H9 (cell line): ENCODE data around the gene SAXO1. TPM values are rescaled to one million over a fixed set of nuclear protein-coding genes. Genes with fewer than 3 reads are reported as not detected.

Source experiments
- DNase-seq: peaks from one replicate; pipeline ENCODE4 v3.0.0-alpha.2; 2017
- H2AFZ ChIP-seq: one replicate; pipeline ENCODE4 v1.6.1; 2013; ENCODE audit warnings: mild to moderate bottlenecking, low read length, control low read depth, moderate library complexity
- H2AK5ac ChIP-seq: 2 replicates; pipeline ENCODE4 v1.6.1; 2013; ENCODE audit warnings: low read length, control low read depth, mixed read lengths; ENCODE audit not compliant: insufficient read length
- H2BK120ac ChIP-seq: one replicate; pipeline ENCODE4 v1.6.1; 2013; ENCODE audit warnings: low read depth, mild to moderate bottlenecking, low read length, control low read depth, inconsistent platforms; ENCODE audit not compliant: poor library complexity, severe bottlenecking
- H2BK12ac ChIP-seq: 2 replicates; pipeline ENCODE4 v1.6.1; 2013; ENCODE audit warnings: low read length, control low read depth, mixed read lengths, low read depth; ENCODE audit not compliant: insufficient read length
- H2BK15ac ChIP-seq: 2 replicates; pipeline ENCODE4 v1.6.1; 2013; ENCODE audit warnings: low read depth, low read length, control low read depth
- H2BK20ac ChIP-seq: one replicate; pipeline ENCODE4 v1.6.1; 2013; ENCODE audit warnings: low read depth, mild to moderate bottlenecking, low read length, control low read depth, inconsistent platforms; ENCODE audit not compliant: poor library complexity, severe bottlenecking
- H2BK5ac ChIP-seq: 2 replicates; pipeline ENCODE4 v1.6.1; 2013; ENCODE audit warnings: low read length, control low read depth, mixed read lengths; ENCODE audit not compliant: insufficient read length
- H3K14ac ChIP-seq: 2 replicates; pipeline ENCODE4 v1.6.1; 2013; ENCODE audit warnings: low read length, control low read depth; ENCODE audit not compliant: insufficient read depth
- H3K18ac ChIP-seq: 2 replicates; pipeline ENCODE4 v1.6.1; 2013; ENCODE audit warnings: low read depth, mild to moderate bottlenecking, mixed read lengths, low read length, control low read depth; ENCODE audit not compliant: insufficient read length
- H3K23ac ChIP-seq: 2 replicates; pipeline ENCODE4 v1.6.1; 2013; ENCODE audit warnings: low read length, control low read depth, mixed read lengths, low read depth; ENCODE audit not compliant: insufficient read length
- H3K23me2 ChIP-seq: 2 replicates; pipeline ENCODE4 v1.6.1; 2013; ENCODE audit warnings: low read depth, mild to moderate bottlenecking, mixed read lengths, low read length, control low read depth; ENCODE audit not compliant: insufficient read length, poor library complexity, severe bottlenecking
- H3K27ac ChIP-seq: 2 replicates; pipeline ENCODE4 v1.5.1; 2013; ENCODE audit warnings: low read length, control low read depth, mixed read lengths, low read depth; ENCODE audit not compliant: insufficient read length
- H3K27me3 ChIP-seq: 2 replicates; pipeline ENCODE4 v1.6.1; 2013; ENCODE audit warnings: low read length, control low read depth, inconsistent platforms; ENCODE audit not compliant: insufficient read depth
- H3K4ac ChIP-seq: 2 replicates; pipeline ENCODE4 v1.6.1; 2013; ENCODE audit warnings: low read depth, mild to moderate bottlenecking, control low read depth, inconsistent platforms, low read length, moderate library complexity
- H3K4me1 ChIP-seq: 2 replicates; pipeline ENCODE4 v1.6.1; 2013; ENCODE audit warnings: low read length, control low read depth, inconsistent platforms; ENCODE audit not compliant: insufficient read depth
- H3K4me2 ChIP-seq: 2 replicates; pipeline ENCODE4 v1.6.1; 2013; ENCODE audit warnings: low read length, control low read depth, mixed read lengths; ENCODE audit not compliant: insufficient read length, insufficient read depth
- H3K56ac ChIP-seq: 2 replicates; pipeline ENCODE4 v1.6.1; 2013; ENCODE audit warnings: low read depth, mild to moderate bottlenecking, mixed read lengths, low read length, control low read depth; ENCODE audit not compliant: insufficient read length
- H3K79me1 ChIP-seq: 2 replicates; pipeline ENCODE4 v1.6.1; 2013; ENCODE audit warnings: low read depth, mild to moderate bottlenecking, moderate library complexity, low read length, control low read depth, inconsistent platforms; ENCODE audit not compliant: insufficient read depth, poor library complexity, severe bottlenecking
- H3K79me2 ChIP-seq: 2 replicates; pipeline ENCODE4 v1.6.1; 2013; ENCODE audit warnings: low read length, control low read depth, inconsistent platforms; ENCODE audit not compliant: insufficient read depth
- H3K9ac ChIP-seq: 2 replicates; pipeline ENCODE4 v1.6.1; 2013; ENCODE audit warnings: low read length, control low read depth, mixed read lengths; ENCODE audit not compliant: insufficient read length; ENCODE audit errors: extremely low read depth
- H3K9me3 ChIP-seq: one replicate; pipeline ENCODE4 v1.6.1; 2013; ENCODE audit warnings: low read depth, low read length, inconsistent platforms; ENCODE audit not compliant: control insufficient read depth
- H3T11ph ChIP-seq: one replicate; pipeline ENCODE4 v1.6.1; 2013; ENCODE audit warnings: mild to moderate bottlenecking, low read length, control low read depth, inconsistent platforms
- H4K20me1 ChIP-seq: one replicate; pipeline ENCODE4 v1.6.1; 2013; ENCODE audit not compliant: control insufficient read depth, insufficient read length, insufficient read depth
- H4K5ac ChIP-seq: 2 replicates; pipeline ENCODE4 v1.6.1; 2013; ENCODE audit warnings: low read depth, mild to moderate bottlenecking, mixed read lengths, low read length, control low read depth; ENCODE audit not compliant: insufficient read length
- H4K8ac ChIP-seq: replicated peaks from 2 replicates; pipeline ENCODE4 v1.6.1; 2013; ENCODE audit warnings: low read length, control low read depth, mixed read lengths, low read depth; ENCODE audit not compliant: insufficient read length
- H4K91ac ChIP-seq: 2 replicates; pipeline ENCODE4 v1.6.1; 2013; ENCODE audit warnings: low read depth, mild to moderate bottlenecking, moderate library complexity, mixed read lengths, low read length, control low read depth; ENCODE audit not compliant: insufficient read length
- H3K27ac Mint-ChIP-seq, 3 experiments: 2 replicates in 2 of 3; 3 replicates in 1 of 3; pipeline ENCODE4 v1.8.0; 2020 to 2021; ENCODE audit warnings: mixed read lengths in 3 of 3, mild to moderate bottlenecking in 1 of 3, moderate library complexity in 1 of 3
- H3K27me3 Mint-ChIP-seq: 2 replicates; pipeline ENCODE4 v1.8.0; 2021; ENCODE audit warnings: low read depth, mild to moderate bottlenecking, moderate library complexity, mixed read lengths
- H3K36me3 Mint-ChIP-seq, 3 experiments: 2 replicates in 2 of 3; 3 replicates in 1 of 3; pipeline ENCODE4 v1.8.0; 2020 to 2021; ENCODE audit warnings: low read depth in 3 of 3, mixed read lengths in 3 of 3; ENCODE audit not compliant: insufficient read depth in 1 of 3
- H3K4me1 Mint-ChIP-seq, 2 experiments: 2 replicates each; pipeline ENCODE4 v1.8.0; 2020; ENCODE audit warnings: mixed read lengths in 2 of 2
- H3K4me3 Mint-ChIP-seq, 2 experiments: 2 replicates in 1 of 2; 3 replicates in 1 of 2; pipeline ENCODE4 v1.8.0; 2020 to 2021; ENCODE audit warnings: mild to moderate bottlenecking in 2 of 2, mixed read lengths in 2 of 2, moderate library complexity in 1 of 2
- H3K9me3 Mint-ChIP-seq, 2 experiments: 2 replicates in 1 of 2; 3 replicates in 1 of 2; pipeline ENCODE4 v1.8.0; 2020; ENCODE audit warnings: mild to moderate bottlenecking in 2 of 2, mixed read lengths in 2 of 2, moderate library complexity in 1 of 2
- WGBS: extraction: QIAGEN DNeasy Blood & Tissue Kit; methylation state at CpG from one replicate; pipeline ENCODE4 v1.1.7; 2013; ENCODE audit warnings: missing lambda C conversion rate, low lambda C conversion rate, mixed read lengths; ENCODE audit not compliant: insufficient read length; ENCODE audit errors: extremely low coverage; 5-methylcytosine and 5-hydroxymethylcytosine counted together
- total RNA-seq: library from RNA; stranded (reverse); gene quantifications from 2 replicates; pipeline ENCODE4 v1.2.1, GENCODE V29; 2021
- TF ChIP-seq, protein P1 (sequence below): fragments of 200-600 bp; sonication (generic); conservative IDR thresholded peaks from 3 replicates; pipeline ENCODE4 v1.8.0; 2021; ENCODE audit warnings: antibody characterized with exemption, mild to moderate bottlenecking

The SAXO1 gene
- total RNA-seq, 1 experiment from 2014 or later, result 0.09 TPM

GRCh38 chr9:18923167-18923566 is 109.8 kb downstream of the SAXO1 start:
- Histone ChIP-seq H3K23ac (no peak overlapping the region), H3K79me2 (no peaks in the 10 kb centered on the region), H3K9ac (no peak overlapping the region), H2BK20ac (no peak overlapping the region), H3K56ac (no peak overlapping the region), H2BK15ac (no peak overlapping the region), H2AK5ac (no peak overlapping the region), H3T11ph (no peak overlapping the region), H2BK120ac (no peak overlapping the region), H2BK5ac (no peak overlapping the region), H3K4me2 (no peak overlapping the region), H3K79me1 (no peaks in the 10 kb centered on the region), H3K4me1 (no peaks in the 10 kb centered on the region), H3K4ac (no peak overlapping the region), H3K27ac (no peak overlapping the region), H3K9me3 (no peaks in the 10 kb centered on the region), H4K8ac (no peak overlapping the region), H4K91ac (no peak overlapping the region), H3K23me2 (no peaks in the 10 kb centered on the region), H3K14ac (no peak overlapping the region), H3K18ac (no peak overlapping the region), H2AFZ (no peak overlapping the region), H3K27me3 (no peaks in the 10 kb centered on the region), H2BK12ac (no peak overlapping the region), H4K5ac (no peak overlapping the region), H4K20me1 (no peaks in the 10 kb centered on the region)
- Mint-ChIP-seq H3K27ac (no peak overlapping the region), H3K4me1 (peaks cover 6 to 9% of the 10 kb centered on the region in 2 experiments), H3K4me3 (no peak overlapping the region), H3K27me3 (no peaks in the 10 kb centered on the region), H3K9me3 (0 out of 5 replicates have a peak, but pooled peaks cover 0 to 2% of the 10 kb centered on the region in 2 experiments), H3K36me3 (no peaks in the 10 kb centered on the region; a peak in 1 of 7 replicates)
- WGBS, result no CpG with 5 or more reads among the region's 2 CpGs
- TF ChIP-seq, protein P1, sequence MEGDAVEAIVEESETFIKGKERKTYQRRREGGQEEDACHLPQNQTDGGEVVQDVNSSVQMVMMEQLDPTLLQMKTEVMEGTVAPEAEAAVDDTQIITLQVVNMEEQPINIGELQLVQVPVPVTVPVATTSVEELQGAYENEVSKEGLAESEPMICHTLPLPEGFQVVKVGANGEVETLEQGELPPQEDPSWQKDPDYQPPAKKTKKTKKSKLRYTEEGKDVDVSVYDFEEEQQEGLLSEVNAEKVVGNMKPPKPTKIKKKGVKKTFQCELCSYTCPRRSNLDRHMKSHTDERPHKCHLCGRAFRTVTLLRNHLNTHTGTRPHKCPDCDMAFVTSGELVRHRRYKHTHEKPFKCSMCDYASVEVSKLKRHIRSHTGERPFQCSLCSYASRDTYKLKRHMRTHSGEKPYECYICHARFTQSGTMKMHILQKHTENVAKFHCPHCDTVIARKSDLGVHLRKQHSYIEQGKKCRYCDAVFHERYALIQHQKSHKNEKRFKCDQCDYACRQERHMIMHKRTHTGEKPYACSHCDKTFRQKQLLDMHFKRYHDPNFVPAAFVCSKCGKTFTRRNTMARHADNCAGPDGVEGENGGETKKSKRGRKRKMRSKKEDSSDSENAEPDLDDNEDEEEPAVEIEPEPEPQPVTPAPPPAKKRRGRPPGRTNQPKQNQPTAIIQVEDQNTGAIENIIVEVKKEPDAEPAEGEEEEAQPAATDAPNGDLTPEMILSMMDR, result no peak
- no peak for DNase-seq
